Measurements from ENCODE around the gene ARL10.

ARL10 gene

DNA sequence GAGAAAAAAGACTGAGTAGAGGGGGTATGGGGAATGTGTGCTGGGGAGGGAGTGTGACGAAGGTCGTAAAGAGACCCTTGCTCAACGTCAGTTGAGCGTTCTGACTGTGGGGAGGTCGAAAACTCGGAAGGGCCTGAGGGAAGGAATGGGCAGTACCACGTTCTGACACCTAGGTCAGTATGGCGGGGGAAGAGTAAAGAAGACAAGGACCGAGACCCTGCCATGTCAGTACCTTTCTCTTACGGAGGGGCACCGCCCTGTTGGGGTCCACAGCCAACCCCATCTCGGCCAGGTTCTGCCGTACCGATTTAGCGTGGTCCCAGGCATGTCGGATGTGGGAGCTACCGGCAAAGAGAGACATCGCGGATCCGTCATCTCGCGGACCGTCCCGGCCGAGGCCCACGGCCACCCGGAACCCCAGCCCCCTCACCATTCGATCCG lies 22.7 kb downstream of the ARL10 start (continued):
- TF ChIP-seq, protein P1, sequence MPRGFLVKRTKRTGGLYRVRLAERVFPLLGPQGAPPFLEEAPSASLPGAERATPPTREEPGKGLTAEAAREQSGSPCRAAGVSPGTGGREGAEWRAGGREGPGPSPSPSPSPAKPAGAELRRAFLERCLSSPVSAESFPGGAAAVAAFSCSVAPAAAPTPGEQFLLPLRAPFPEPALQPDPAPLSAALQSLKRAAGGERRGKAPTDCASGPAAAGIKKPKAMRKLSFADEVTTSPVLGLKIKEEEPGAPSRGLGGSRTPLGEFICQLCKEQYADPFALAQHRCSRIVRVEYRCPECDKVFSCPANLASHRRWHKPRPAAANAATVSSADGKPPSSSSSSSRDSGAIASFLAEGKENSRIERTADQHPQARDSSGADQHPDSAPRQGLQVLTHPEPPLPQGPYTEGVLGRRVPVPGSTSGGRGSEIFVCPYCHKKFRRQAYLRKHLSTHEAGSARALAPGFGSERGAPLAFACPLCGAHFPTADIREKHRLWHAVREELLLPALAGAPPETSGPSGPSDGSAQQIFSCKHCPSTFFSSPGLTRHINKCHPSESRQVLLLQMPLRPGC (tag by site-specific recombination; IDR thresholded peaks at IDR 0.05): no peak
- TF ChIP-seq ZNF324 (tag by site-specific recombination; IDR thresholded peaks at IDR 0.05) (no peak), ZNF76 (tag by site-specific recombination; IDR thresholded peaks at IDR 0.05; ENCODE audit: borderline replicate concordance, low read depth) (no peak), ZBTB21 (tag by site-specific recombination; IDR thresholded peaks at IDR 0.05) (no peak), ZNF391 (tag by site-specific recombination; IDR thresholded peaks at IDR 0.05; ENCODE audit: borderline replicate concordance, low read depth) (no peak), MEIS1 (CRISPR knock-in tag; IDR thresholded peaks at IDR 0.05; ENCODE audit: borderline replicate concordance) (no peak), ZNF585B (tag by site-specific recombination; IDR thresholded peaks at IDR 0.05) (no peak), ZNF23 (tag by site-specific recombination; IDR thresholded peaks at IDR 0.05; ENCODE audit: borderline replicate concordance) (no peak), ZNF311 (tag by site-specific recombination; IDR thresholded peaks at IDR 0.05; ENCODE audit: borderline replicate concordance) (no peak), ZNF623 (tag by site-specific recombination; IDR thresholded peaks at IDR 0.05) (no peak), ZFP69B (tag by site-specific recombination; IDR thresholded peaks at IDR 0.05) (0 out of 2 replicates have a peak, but pooled peaks have one; percentile 7), ZNF658 (tag by site-specific recombination; IDR thresholded peaks at IDR 0.05) (no peak), ZNF132 (tag by site-specific recombination; IDR thresholded peaks at IDR 0.05; ENCODE audit: borderline replicate concordance) (no peak), HOXD13 (CRISPR knock-in tag; IDR thresholded peaks at IDR 0.05; ENCODE audit: borderline replicate concordance) (no peak), ZNF292 (tag by site-specific recombination; IDR thresholded peaks at IDR 0.05; ENCODE audit: borderline replicate concordance, low read depth) (no peak), ZBTB7A (tag by site-specific recombination; IDR thresholded peaks at IDR 0.05; ENCODE audit: low read depth) (no peak), ZNF157 (tag by site-specific recombination; IDR thresholded peaks at IDR 0.05) (no peak), ZNF404 (tag by site-specific recombination; IDR thresholded peaks at IDR 0.05) (no peak), ZBTB48 (tag by site-specific recombination; IDR thresholded peaks at IDR 0.05) (peak; percentile 45; the same call in 1 of the 2 replicates), SETDB1 (IDR thresholded peaks at IDR 0.05; ENCODE audit: insufficient read length, low read length) (no peak), ZNF423 (tag by site-specific recombination; IDR thresholded peaks at IDR 0.05) (no peak), PRDM1 (tag by site-specific recombination; IDR thresholded peaks at IDR 0.05) (no peak)
- TF ChIP-seq, protein P2, sequence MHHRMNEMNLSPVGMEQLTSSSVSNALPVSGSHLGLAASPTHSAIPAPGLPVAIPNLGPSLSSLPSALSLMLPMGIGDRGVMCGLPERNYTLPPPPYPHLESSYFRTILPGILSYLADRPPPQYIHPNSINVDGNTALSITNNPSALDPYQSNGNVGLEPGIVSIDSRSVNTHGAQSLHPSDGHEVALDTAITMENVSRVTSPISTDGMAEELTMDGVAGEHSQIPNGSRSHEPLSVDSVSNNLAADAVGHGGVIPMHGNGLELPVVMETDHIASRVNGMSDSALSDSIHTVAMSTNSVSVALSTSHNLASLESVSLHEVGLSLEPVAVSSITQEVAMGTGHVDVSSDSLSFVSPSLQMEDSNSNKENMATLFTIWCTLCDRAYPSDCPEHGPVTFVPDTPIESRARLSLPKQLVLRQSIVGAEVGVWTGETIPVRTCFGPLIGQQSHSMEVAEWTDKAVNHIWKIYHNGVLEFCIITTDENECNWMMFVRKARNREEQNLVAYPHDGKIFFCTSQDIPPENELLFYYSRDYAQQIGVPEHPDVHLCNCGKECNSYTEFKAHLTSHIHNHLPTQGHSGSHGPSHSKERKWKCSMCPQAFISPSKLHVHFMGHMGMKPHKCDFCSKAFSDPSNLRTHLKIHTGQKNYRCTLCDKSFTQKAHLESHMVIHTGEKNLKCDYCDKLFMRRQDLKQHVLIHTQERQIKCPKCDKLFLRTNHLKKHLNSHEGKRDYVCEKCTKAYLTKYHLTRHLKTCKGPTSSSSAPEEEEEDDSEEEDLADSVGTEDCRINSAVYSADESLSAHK (tag by site-specific recombination; IDR thresholded peaks at IDR 0.05): no peak
- TF ChIP-seq, protein P3, sequence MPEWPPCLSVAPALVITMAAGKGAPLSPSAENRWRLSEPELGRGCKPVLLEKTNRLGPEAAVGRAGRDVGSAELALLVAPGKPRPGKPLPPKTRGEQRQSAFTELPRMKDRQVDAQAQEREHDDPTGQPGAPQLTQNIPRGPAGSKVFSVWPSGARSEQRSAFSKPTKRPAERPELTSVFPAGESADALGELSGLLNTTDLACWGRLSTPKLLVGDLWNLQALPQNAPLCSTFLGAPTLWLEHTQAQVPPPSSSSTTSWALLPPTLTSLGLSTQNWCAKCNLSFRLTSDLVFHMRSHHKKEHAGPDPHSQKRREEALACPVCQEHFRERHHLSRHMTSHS (tag by site-specific recombination; IDR thresholded peaks at IDR 0.05): no peak
- TF ChIP-seq, protein P4, sequence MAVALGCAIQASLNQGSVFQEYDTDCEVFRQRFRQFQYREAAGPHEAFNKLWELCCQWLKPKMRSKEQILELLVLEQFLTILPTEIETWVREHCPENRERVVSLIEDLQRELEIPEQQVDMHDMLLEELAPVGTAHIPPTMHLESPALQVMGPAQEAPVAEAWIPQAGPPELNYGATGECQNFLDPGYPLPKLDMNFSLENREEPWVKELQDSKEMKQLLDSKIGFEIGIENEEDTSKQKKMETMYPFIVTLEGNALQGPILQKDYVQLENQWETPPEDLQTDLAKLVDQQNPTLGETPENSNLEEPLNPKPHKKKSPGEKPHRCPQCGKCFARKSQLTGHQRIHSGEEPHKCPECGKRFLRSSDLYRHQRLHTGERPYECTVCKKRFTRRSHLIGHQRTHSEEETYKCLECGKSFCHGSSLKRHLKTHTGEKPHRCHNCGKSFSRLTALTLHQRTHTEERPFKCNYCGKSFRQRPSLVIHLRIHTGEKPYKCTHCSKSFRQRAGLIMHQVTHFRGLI (tag by site-specific recombination; IDR thresholded peaks at IDR 0.05): no peak
- TF ChIP-seq, protein P5, sequence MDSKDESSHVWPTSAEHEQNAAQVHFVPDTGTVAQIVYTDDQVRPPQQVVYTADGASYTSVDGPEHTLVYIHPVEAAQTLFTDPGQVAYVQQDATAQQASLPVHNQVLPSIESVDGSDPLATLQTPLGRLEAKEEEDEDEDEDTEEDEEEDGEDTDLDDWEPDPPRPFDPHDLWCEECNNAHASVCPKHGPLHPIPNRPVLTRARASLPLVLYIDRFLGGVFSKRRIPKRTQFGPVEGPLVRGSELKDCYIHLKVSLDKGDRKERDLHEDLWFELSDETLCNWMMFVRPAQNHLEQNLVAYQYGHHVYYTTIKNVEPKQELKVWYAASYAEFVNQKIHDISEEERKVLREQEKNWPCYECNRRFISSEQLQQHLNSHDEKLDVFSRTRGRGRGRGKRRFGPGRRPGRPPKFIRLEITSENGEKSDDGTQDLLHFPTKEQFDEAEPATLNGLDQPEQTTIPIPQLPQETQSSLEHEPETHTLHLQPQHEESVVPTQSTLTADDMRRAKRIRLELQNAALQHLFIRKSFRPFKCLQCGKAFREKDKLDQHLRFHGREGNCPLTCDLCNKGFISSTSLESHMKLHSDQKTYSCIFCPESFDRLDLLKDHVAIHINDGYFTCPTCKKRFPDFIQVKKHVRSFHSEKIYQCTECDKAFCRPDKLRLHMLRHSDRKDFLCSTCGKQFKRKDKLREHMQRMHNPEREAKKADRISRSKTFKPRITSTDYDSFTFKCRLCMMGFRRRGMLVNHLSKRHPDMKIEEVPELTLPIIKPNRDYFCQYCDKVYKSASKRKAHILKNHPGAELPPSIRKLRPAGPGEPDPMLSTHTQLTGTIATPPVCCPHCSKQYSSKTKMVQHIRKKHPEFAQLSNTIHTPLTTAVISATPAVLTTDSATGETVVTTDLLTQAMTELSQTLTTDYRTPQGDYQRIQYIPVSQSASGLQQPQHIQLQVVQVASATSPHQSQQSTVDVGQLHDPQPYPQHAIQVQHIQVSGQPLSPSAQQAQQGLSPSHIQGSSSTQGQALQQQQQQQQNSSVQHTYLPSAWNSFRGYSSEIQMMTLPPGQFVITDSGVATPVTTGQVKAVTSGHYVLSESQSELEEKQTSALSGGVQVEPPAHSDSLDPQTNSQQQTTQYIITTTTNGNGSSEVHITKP (tag by site-specific recombination; IDR thresholded peaks at IDR 0.05): peak; percentile 86
- TF ChIP-seq, protein P6, sequence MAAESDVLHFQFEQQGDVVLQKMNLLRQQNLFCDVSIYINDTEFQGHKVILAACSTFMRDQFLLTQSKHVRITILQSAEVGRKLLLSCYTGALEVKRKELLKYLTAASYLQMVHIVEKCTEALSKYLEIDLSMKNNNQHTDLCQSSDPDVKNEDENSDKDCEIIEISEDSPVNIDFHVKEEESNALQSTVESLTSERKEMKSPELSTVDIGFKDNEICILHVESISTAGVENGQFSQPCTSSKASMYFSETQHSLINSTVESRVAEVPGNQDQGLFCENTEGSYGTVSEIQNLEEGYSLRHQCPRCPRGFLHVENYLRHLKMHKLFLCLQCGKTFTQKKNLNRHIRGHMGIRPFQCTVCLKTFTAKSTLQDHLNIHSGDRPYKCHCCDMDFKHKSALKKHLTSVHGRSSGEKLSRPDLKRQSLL (tag by site-specific recombination; IDR thresholded peaks at IDR 0.05): no peak
- TF ChIP-seq, protein P7, sequence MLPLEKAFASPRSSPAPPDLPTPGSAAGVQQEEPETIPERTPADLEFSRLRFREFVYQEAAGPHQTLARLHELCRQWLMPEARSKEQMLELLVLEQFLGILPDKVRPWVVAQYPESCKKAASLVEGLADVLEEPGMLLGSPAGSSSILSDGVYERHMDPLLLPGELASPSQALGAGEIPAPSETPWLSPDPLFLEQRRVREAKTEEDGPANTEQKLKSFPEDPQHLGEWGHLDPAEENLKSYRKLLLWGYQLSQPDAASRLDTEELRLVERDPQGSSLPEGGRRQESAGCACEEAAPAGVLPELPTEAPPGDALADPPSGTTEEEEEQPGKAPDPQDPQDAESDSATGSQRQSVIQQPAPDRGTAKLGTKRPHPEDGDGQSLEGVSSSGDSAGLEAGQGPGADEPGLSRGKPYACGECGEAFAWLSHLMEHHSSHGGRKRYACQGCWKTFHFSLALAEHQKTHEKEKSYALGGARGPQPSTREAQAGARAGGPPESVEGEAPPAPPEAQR (tag by site-specific recombination; IDR thresholded peaks at IDR 0.05): no peak

All from HEK293 (cell line).